ENCODE data around the gene ZNF593.

- TF ChIP-seq GATA3 (IDR thresholded peaks at IDR 0.05; ENCODE audit: low read depth, low read length) (no peak), GATA2 (IDR thresholded peaks at IDR 0.05; ENCODE audit: low read depth, low read length) (no peak)
These were observed 18.8 kb downstream of the ZNF593 start for GRCh38 chr1:26188477-26188876.
